ENCODE results near the gene CHCHD6.
A peak's percentile ranks its signal among the peaks of the same experiment; 100 is the strongest.

The CHCHD6 gene

GRCh38 chr3:126923895-126924294, 219.9 kb downstream of the CHCHD6 start:
- DNase-seq (ENCODE audit: low read depth) = no peak
- TF ChIP-seq CTCF (IDR thresholded peaks at IDR 0.05; ENCODE audit: low read length, missing control alignments) = no peak

DNA sequence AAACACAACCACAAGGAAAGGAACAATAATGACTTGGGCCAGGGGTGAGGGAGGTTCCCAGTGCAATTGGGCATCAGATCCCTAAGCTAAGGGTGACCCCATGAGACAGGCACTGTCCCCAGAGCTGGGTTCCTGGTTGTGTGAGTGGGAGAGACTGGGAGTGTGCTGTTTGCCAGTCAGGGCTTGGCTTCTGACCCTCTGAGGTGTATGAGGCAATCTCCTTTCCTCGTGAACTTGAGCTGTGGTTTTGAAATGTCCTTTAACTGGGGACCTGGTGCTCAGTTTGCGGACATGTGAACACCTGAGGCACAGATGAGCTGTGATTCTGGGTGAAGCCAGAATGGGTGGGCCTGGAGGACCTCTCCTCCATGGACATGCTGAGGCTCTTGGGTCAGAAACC, 220.4 kb downstream of the CHCHD6 start:
- H3K4me3 ChIP-seq (replicated peaks; ENCODE audit: low read depth, low read length) = no peak overlapping the region
- DNase-seq (ENCODE audit: low read depth) = no peak
- no peak for TF ChIP-seq CTCF (IDR thresholded peaks at IDR 0.05; ENCODE audit: low read length, missing control alignments)

More at GRCh38 chr3:126923895-126924294, 219.9 kb downstream of the CHCHD6 start:
- no peak overlapping the region for H3K4me3 ChIP-seq (replicated peaks; ENCODE audit: low read depth, low read length)

DNA sequence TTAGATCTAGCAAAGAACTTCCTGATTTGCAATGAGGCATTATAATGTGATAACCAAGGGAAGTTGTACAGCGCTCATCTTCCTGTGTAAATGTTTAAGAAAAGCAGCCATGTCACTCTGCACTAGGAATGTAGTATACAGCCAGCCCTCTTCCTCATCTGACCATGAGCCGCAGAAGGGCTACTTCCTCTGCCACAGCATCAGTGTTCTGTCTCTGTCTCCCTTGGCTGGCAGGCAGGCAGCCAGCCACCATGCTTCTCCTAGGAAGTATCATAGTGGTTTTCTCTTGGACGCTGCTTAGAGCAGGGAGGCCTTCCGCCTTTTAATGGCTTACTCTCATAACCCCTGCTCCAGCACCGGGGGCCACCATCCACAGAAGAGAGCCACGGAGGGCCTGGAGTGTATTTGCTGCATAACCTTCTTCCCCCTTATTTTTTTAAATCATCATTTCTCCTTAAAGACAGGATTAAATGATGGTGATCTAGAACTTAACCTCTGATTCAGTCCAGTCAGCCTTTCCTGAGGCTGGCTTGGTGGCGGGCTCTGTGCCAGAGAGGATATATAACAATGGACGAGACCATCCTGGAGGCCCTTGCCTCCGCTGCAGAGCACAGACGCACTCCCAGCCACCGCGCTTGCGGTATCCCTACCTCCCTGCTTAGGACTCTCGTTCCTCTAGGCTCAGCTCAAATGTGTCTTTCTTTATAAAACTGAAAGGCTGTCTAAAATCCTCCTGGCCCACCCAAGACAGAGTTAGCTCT, 221.6 kb downstream of the CHCHD6 start:
- no peak for TF ChIP-seq CTCF (IDR thresholded peaks at IDR 0.05; ENCODE audit: low read length, missing control alignments)
- DNase-seq (ENCODE audit: low read depth) = peak; percentile 63
- H3K4me3 ChIP-seq (replicated peaks; ENCODE audit: low read depth, low read length) = no peak overlapping the region

DNA sequence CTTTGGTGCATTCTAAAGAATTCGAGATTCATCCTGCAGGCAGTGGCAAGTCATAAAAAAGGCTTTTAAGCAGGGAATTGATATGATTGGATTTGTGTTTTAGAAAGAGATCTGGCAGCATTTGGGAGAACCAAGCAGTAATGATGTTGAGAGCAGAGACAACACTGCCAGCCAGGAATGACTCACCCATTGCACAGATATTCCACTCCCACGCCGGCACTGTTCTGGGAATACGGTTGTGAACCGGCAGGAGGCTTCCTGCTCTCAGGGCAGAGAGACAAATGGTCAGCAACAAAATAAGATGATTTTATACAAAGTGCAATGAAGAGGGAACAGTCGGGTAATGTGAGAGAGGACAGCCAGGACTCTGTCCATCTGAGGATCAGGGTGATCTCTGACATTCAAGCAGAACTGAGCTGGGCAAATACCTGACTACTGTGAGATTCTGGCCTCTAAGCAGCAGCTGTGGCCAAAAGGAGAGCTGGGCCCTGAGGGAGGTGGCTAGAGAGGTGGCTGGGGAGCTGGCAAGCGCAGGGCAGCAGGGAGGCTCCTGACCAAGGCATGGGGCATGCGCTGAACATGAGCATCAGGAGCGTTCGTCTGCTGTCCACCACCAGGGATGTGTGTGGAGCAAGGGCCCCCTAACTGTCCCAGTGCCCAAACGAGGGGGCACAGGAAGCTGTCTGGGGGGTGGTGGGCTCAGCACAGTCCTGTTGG, 222.8 kb downstream of the CHCHD6 start:
- DNase-seq (ENCODE audit: low read depth) = peak; percentile 95
- H3K4me3 ChIP-seq (replicated peaks; ENCODE audit: low read depth, low read length) = no peak overlapping the region
- peak; percentile 56 for TF ChIP-seq CTCF (IDR thresholded peaks at IDR 0.05; ENCODE audit: low read length, missing control alignments)

GRCh38 chr3:126927401-126927750, 223.3 kb downstream of the CHCHD6 start:
- no peak for DNase-seq (ENCODE audit: low read depth)
- no peak for TF ChIP-seq CTCF (IDR thresholded peaks at IDR 0.05; ENCODE audit: low read length, missing control alignments)
- no peak overlapping the region for H3K4me3 ChIP-seq (replicated peaks; ENCODE audit: low read depth, low read length)

- no peak for TF ChIP-seq CTCF (IDR thresholded peaks at IDR 0.05; ENCODE audit: low read length, missing control alignments)
- no peak for DNase-seq (ENCODE audit: low read depth)
- no peak overlapping the region for H3K4me3 ChIP-seq (replicated peaks; ENCODE audit: low read depth, low read length)
Observed at GRCh38 chr3:126927846-126928245, 223.8 kb downstream of the CHCHD6 start.
